B cell (primary cell): Measurements from ENCODE around the gene WNT6.

Experiments used
- EZH2 ChIP-seq: IDR thresholded peaks from 2 replicates; pipeline ENCODE4 v1.6.1; 2012; ENCODE audit warnings: borderline replicate concordance, low read depth, mild to moderate bottlenecking, moderate library complexity, low read length; ENCODE audit not compliant: insufficient read depth, poor library complexity, severe bottlenecking
- TF ChIP-seq, protein P1 (sequence below): fragments of 200-600 bp; IDR thresholded peaks from one replicate; pipeline ENCODE4 v1.8.0; 2022; ENCODE audit warnings: antibody characterized with exemption, mild to moderate bottlenecking

DNA sequence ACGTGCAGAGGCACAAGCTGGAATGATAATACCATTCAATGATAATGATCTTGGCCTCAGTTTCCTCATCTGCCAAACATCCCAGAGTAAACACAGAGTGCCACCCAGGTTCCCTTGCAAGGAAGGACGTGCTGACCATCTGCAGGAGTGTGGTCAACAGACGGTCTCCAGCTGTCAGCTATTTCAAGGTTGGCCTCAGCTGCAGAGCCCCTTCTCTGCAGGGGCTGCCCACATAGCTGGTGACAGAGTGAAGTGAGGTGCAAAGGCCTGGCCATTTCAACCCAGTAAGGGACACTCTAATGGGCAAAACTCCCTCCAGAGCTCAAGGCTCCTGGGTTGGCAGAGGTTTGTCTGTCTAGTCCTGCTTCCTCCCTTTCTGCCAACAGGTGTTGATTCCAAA is 8.3 kb upstream of the WNT6 start:
- TF ChIP-seq, protein P1, sequence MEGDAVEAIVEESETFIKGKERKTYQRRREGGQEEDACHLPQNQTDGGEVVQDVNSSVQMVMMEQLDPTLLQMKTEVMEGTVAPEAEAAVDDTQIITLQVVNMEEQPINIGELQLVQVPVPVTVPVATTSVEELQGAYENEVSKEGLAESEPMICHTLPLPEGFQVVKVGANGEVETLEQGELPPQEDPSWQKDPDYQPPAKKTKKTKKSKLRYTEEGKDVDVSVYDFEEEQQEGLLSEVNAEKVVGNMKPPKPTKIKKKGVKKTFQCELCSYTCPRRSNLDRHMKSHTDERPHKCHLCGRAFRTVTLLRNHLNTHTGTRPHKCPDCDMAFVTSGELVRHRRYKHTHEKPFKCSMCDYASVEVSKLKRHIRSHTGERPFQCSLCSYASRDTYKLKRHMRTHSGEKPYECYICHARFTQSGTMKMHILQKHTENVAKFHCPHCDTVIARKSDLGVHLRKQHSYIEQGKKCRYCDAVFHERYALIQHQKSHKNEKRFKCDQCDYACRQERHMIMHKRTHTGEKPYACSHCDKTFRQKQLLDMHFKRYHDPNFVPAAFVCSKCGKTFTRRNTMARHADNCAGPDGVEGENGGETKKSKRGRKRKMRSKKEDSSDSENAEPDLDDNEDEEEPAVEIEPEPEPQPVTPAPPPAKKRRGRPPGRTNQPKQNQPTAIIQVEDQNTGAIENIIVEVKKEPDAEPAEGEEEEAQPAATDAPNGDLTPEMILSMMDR = no peak
- TF ChIP-seq EZH2 = no peak
